ENCODE measurements around the gene PSMD10.
A peak's percentile ranks its signal among the peaks of the same experiment; 100 is the strongest.

The PSMD10 gene
- 11.3 reads per million, percentile 34 among the genes with 10 or more reads in this experiment for total RNA-seq

GRCh38 chrX:108091264-108091877, at the start of gene PSMD10, which contains the start of gene ATG4A:
TSS of gene PSMD10 (minus strand) at chrX:108091542. CDS start at chrX:108091520, 22 bp downstream.
TSS of gene ATG4A (plus strand) at chrX:108091778. CDS start at chrX:108091827, 49 bp downstream.
- peak; percentile 84 for DNase-seq

- no peak for DNase-seq
These were observed 47.7 kb upstream of the PSMD10 start for GRCh38 chrX:108138814-108139702.

DNA sequence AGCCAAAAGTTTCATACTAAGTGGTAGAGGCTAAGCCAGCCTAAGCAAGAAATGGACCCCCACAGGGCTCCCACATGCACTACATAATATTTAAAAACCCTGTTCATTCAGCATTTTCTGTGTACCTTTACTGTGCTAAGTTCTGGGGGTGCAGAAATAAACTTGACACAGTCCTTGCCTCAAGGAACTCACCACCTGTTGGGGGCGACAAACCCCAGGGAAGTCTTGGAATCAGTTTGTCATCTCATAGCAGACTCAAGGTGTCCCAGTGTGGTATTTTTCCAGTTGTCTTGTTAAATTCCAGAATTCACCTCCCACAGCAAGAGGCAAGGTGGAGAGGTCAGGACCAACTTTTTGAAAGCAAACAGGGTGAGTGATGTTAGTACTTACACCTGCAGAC, 43.4 kb upstream of the PSMD10 start:
- DNase-seq = no peak

DNA sequence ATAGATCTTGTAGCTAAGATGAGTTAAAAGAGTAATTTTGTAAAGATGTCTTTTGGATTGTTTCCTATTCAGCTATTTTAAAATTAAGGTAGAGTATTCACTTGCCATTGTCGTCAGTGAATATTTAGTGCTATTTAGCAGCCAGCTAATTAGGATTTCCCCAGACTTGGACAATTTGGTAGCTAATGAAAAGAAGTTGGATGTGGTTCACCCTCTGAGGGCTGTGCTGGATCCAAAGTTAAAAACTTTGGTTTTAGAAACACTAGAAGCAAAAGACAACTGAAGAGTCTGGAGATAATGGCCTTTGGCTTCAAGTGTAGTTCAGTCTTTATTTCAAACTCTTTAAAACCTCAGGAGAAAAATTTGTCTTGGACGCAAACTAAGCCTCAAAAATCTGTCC, 41.5 kb upstream of the PSMD10 start:
- no peak for DNase-seq

- no peak for DNase-seq
These were observed 40.7 kb upstream of the PSMD10 start for GRCh38 chrX:108132034-108132433.

GRCh38 chrX:108131471-108131870, 40.1 kb upstream of the PSMD10 start:
- DNase-seq = no peak

DNA sequence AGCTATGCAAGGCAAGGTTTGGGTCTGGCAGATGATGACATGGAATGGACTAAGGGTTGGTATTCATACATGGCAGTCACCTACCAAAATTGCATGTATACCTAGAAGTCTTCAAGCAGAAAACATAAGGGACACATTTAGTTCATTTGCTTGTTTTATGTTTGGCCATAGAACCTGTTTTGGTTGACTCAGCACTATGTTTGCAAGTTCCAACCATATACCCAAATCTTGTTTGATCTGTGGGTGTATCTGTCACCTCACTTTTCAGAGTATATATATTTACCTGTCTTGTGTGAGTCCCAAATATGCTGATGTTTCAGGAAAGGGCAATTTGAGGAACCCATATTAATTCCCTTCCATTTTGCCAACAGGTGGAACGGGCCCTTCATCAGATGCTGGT, 39.5 kb upstream of the PSMD10 start:
- no peak for DNase-seq

- DNase-seq = no peak
These were observed 35.8 kb upstream of the PSMD10 start for GRCh38 chrX:108127152-108127551.

- DNase-seq = no peak
These were observed 35.3 kb upstream of the PSMD10 start for GRCh38 chrX:108126661-108127060.

- DNase-seq = no peak
These were observed 32.4 kb upstream of the PSMD10 start for GRCh38 chrX:108123591-108124366.

DNA sequence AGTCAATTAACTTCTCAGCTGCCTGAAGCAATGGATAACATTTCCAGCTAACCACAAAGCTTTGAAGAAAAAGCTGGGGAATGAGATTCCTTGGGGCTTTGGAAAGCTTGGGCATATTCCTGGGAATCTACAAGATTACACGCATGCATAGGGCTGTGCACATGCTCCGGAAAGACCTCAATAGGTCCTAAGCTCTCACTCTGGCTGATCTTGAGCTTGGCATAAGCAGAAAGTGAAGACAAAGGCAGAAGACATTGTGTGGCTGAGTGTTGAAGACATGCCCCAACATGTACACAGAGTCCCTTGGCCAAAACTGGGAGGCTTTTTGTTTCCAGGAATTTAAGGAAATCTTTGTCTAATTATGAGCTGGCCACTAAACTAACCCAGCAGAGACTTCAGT, 31.4 kb upstream of the PSMD10 start:
- no peak for DNase-seq

- DNase-seq = no peak
These were observed 29.9 kb upstream of the PSMD10 start for GRCh38 chrX:108121291-108121690.

DNA sequence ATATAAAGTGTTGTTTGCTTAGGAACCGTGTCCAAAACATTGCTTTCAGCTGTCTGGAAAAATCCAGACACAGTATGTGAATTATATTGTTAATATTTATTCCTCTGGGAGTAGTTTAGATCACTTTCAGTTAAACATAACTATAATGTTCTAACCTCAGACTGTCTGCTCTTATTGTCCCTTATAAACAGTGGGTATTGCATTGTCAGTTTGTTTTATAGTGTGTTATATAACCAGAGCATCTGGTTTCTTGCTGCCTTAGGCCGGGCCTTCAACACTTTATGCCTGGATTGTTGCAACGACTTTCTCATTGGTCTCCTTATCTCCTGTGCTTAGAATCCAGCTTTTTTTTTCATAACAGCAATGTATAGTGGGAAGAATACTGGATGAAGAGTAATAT, 26.6 kb upstream of the PSMD10 start:
- DNase-seq = no peak

GRCh38 chrX:108114541-108114940, 23.2 kb upstream of the PSMD10 start:
- DNase-seq = no peak

DNA sequence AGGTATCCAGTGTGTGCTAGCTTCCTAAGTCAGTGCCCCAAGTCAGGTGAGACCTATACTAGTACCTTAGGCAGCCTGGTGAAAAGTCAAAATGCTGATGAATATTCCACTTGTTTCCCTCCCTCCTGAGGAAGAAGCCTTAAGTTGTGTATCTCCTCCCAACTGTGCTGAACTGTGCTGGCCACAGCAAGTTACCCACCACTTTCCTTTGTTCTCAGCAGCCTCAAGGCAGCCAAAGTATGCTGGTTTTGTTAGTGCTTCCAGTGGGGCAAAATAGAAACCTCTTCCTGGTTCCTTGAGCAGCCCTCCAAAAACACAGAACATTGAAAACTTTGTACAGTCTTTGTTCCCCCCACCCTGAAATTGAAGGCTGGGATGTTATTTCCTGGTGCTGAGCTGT, 14.1 kb upstream of the PSMD10 start:
- DNase-seq = no peak

DNA sequence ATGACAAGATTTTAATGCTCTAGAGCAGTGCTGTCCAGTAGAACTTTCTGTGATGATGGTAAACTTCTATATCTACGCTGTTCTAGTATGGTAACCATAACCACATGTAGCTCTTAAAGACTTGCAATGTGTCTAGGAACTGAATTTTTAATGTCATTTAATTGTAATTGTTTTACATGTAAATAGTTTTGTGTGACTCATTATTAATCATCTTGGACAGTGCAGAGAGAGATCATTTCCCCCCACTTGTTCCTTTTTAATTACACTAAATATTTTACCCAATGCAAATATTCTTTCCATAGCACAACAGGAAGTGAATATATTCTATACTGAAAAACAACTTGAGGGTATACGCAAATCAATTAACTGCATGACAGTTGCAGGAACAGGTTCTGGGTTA, 6.0 kb upstream of the PSMD10 start:
- DNase-seq = no peak

DNA sequence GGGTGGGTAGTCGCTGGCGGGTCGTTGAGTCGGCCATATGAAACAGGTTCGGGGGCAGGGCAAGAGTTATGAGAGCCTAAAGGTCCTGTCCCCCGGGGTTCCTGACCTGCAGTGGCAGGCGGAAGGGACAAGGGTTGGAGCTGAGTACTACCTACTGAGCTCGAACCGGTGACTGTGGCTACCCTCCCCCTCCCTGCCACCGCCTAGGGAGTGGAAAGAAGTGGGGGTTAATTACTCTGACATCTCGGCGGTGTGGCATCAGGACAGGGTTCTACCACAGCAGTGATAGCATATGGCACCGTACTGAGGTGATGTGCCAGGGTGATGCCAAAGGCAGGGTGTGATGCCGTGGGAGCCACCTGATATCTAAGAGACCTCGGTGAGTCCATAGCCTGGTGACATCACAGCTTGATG, 543 bp upstream of the PSMD10 start:
- DNase-seq = no peak

DNA sequence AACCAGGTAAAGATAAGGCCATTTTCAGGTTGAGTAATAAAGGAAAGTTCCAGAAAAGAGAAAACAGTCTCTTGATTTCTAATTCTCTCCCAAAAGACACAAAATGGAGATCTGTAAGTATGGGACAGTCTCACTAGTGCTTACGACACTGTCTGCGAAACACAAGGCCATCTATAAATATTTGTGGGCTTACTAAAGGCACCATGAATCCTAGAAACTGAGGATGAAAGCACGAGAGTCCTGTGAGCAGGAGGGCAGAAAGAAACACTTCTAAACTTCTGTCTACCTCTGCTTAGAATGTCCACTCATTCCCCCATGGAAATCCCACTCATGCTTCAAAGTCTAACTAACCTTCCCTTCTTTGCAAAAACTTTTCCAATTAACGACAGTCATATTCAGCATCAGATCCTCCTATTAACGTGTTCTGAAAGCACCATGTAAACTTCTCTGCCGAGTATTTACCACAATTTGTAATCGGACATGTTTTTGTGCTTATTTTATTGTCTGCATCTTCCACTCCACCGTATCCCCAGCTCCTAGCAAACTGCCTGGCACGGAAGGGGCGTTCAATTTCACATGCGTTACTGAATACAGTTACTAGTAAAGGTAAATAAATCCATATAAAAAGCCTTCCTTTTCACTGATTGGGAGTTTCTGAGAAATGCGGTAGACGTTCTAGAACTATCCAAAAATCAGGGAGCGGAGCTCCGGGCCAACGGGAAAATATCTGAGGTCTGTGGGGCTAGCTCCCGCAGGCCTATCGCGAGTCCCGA, 665 bp downstream of the PSMD10 start:
- DNase-seq = no peak

GRCh38 chrX:108088511-108088910, 2.8 kb downstream of the PSMD10 start:
- no peak for DNase-seq

- no peak for DNase-seq
These were observed 3.5 kb downstream of the PSMD10 start for GRCh38 chrX:108087792-108088191.

DNA sequence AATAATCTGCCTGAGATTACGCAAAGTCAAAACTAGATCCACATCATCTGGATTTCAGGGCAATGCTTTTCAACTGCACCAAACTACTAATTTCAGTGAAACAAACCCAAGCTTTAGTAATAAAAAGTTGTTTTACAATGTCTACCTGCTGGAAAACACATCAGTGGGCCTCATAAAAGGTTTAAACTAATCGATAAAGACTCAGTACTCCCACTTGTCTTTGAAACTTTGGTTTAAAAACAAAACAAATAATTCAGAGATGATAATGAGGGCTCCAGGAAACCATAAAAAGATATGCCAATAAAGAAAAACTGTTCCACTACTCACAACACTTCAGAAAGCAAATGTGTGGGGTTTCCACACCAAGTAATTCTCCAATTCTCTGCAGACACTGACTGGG, 10.2 kb downstream of the PSMD10 start:
- DNase-seq = no peak

GRCh38 chrX:108072746-108073145, 18.6 kb downstream of the PSMD10 start:
- DNase-seq = no peak

- no peak for DNase-seq
These were observed 19.8 kb downstream of the PSMD10 start for GRCh38 chrX:108071578-108071977.
